ENCODE measurements around the gene RPTOR. TPM values are rescaled to one million over a fixed set of nuclear protein-coding genes. Genes with fewer than 3 reads are reported as not detected.

Gene RPTOR
- total RNA-seq, 2 experiments from 2014 or later = 48.1 to 87.8 TPM

DNA sequence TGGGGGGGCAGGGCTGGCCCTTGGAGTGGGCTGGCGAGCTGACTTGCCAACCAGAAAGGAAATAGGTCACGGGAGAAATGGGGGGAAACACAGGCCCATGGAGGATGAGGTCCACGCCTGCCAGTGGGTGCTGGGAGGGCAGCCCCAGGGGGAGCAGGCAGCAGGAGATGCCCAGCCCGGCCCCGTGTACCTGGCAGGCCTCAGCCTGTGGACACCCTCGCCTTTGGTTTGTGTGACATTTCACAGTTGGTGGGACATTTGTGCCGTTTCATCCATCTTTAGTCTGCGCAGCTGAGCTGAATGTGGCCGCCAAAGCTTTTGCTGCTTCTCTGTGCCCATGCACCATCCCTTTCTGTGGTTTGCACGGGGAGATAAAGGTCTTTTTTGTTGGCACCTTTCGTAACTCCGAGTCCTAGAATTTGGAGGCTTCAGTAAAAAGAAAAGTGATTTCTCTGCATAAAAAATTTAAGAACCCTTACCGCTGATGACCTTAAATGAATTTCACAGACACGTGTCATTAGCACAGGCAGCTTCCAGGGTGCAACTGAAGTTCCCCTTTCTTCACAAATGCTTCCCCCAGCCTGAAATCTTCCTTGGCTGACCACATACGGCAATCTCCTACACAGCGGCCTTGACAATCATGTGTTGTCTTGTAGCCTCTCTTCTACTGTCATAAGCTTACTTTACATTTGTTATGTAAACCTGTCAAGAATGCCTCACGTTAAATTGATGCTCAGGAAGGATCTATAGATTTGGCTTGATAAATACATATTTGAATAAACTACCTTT lies 193.6 kb downstream of the RPTOR start:
- DNase-seq (ENCODE audit: low spot score) = peak; percentile 70
- Histone ChIP-seq H3K4me1 (ENCODE audit: insufficient read depth, low read length, poor library complexity, severe bottlenecking) (peaks cover 70% of the 10 kb centered on the region), H3K27ac (ENCODE audit: low read depth, low read length, poor library complexity, severe bottlenecking) (peak overlapping the region; percentile 97), H3K9me2 (ENCODE audit: insufficient read depth, low read length) (no peaks in the 10 kb centered on the region), H3K79me2 (ENCODE audit: insufficient read depth, low read depth, low read length) (peaks cover 15% of the 10 kb centered on the region; the same call in 1 of the 2 replicates), H4K20me1 (ENCODE audit: insufficient read depth, low read length) (no peaks in the 10 kb centered on the region), H3K9me3 (ENCODE audit: low read length) (peaks cover 10% of the 10 kb centered on the region), H3K4me2 (ENCODE audit: low read length) (peak overlapping the region; percentile 87), H2AFZ (ENCODE audit: low read length) (peak overlapping the region; percentile 11; the same call in 1 of the 2 replicates), H3K36me3 (ENCODE audit: insufficient read depth, low read length) (peaks cover 43% of the 10 kb centered on the region), H3K4me3 (ENCODE audit: low read depth, low read length, poor library complexity, severe bottlenecking) (peak overlapping the region; percentile 57)
- CTCF ChIA-PET (ENCODE audit: unreplicated experiment) = no interaction called here
- no TSS peak for BruUV-seq (replicated peaks)
- intact Hi-C loops (cut with micrococcal nuclease; ENCODE audit: unreplicated experiment) = loop anchor here (5.0 kb wide), 4 partner anchors 44 to 161 kb away; no protein-coding TSS in a partner anchor
- POLR2A ChIA-PET = interaction anchor here (1.2 to 2.1 kb wide), 2 partner anchors 25 to 36 kb away, joined by 5 to 9 read pairs; no protein-coding TSS in a partner anchor
- TF ChIP-seq EZH2phosphoT487 (IDR thresholded peaks at IDR 0.05; ENCODE audit: borderline replicate concordance, low read depth, low read length) = no peak
- TF ChIP-seq CTCF (conservative IDR thresholded peaks at IDR 0.05; ENCODE audit: low read length) = no peak

GRCh38 chr17:80738987-80739730 lies 194.5 kb downstream of the RPTOR start:
- intact Hi-C loops (cut with micrococcal nuclease; ENCODE audit: unreplicated experiment) = loop anchor here (5.0 kb wide), 4 partner anchors 43 to 162 kb away; no protein-coding TSS in a partner anchor
- BruUV-seq (replicated peaks) = no TSS peak
- peaks cover 61% of the 10 kb centered on the region for H3K4me1 ChIP-seq (ENCODE audit: insufficient read depth, low read length, poor library complexity, severe bottlenecking)
- H3K27ac ChIP-seq (ENCODE audit: low read depth, low read length, poor library complexity, severe bottlenecking) = peak overlapping the region; percentile 97
- peaks cover 43% of the 10 kb centered on the region for H3K36me3 ChIP-seq (ENCODE audit: insufficient read depth, low read length)
- H3K79me2 ChIP-seq (ENCODE audit: insufficient read depth, low read depth, low read length) = peaks cover 15% of the 10 kb centered on the region; the same call in 1 of the 2 replicates
- peaks cover 10% of the 10 kb centered on the region for H3K9me3 ChIP-seq (ENCODE audit: low read length)
- TF ChIP-seq CTCF (conservative IDR thresholded peaks at IDR 0.05; ENCODE audit: low read length) (no peak), EZH2phosphoT487 (IDR thresholded peaks at IDR 0.05; ENCODE audit: borderline replicate concordance, low read depth, low read length) (no peak)
- ChIA-PET CTCF (ENCODE audit: unreplicated experiment) (no interaction called here), POLR2A (interaction anchor here (1.2 kb wide), 1 partner anchor 37 kb away, joined by 5 read pairs; no protein-coding TSS in a partner anchor)
- peak overlapping the region; percentile 9; the same call in 1 of the 2 replicates for H2AFZ ChIP-seq (ENCODE audit: low read length)
- no peaks in the 10 kb centered on the region for H3K9me2 ChIP-seq (ENCODE audit: insufficient read depth, low read length)
- H3K4me2 ChIP-seq (ENCODE audit: low read length) = peak overlapping the region; percentile 87
- peak overlapping the region; percentile 57 for H3K4me3 ChIP-seq (ENCODE audit: low read depth, low read length, poor library complexity, severe bottlenecking)
- DNase-seq (ENCODE audit: low spot score) = no peak
- no peaks in the 10 kb centered on the region for H4K20me1 ChIP-seq (ENCODE audit: insufficient read depth, low read length)

Data from OCI-LY7 (cell line).